Measurements from ENCODE around the gene HECW1.

Gene HECW1

GRCh38 chr7:43431020-43431595 is 318.7 kb downstream of the HECW1 start:
- DNase-seq (ENCODE audit: low read depth, low spot score) = no peak

GRCh38 chr7:43433639-43434038 is 321.2 kb downstream of the HECW1 start:
- DNase-seq (ENCODE audit: low read depth, low spot score) = no peak

- no peak for DNase-seq (ENCODE audit: low read depth, low spot score)
Measured at GRCh38 chr7:43437001-43437400, 324.6 kb downstream of the HECW1 start.

- DNase-seq (ENCODE audit: low read depth, low spot score) = no peak
Measured at GRCh38 chr7:43438897-43439479, 326.5 kb downstream of the HECW1 start.

- no peak for DNase-seq (ENCODE audit: low read depth, low spot score)
Measured at GRCh38 chr7:43439631-43440401, 327.4 kb downstream of the HECW1 start.

- DNase-seq (ENCODE audit: low read depth, low spot score) = no peak
Measured at GRCh38 chr7:43441231-43442130, 329.0 kb downstream of the HECW1 start.

- no peak for DNase-seq (ENCODE audit: low read depth, low spot score)
Measured at GRCh38 chr7:43443381-43443780, 330.9 kb downstream of the HECW1 start.

- DNase-seq (ENCODE audit: low read depth, low spot score) = no peak
Measured at GRCh38 chr7:43444711-43445578, 332.5 kb downstream of the HECW1 start.

- DNase-seq (ENCODE audit: low read depth, low spot score) = no peak
Measured at GRCh38 chr7:43449577-43449976, 337.1 kb downstream of the HECW1 start.

- no peak for DNase-seq (ENCODE audit: low read depth, low spot score)
Measured at GRCh38 chr7:43450894-43451293, 338.4 kb downstream of the HECW1 start.

GRCh38 chr7:43454936-43455518 is 342.6 kb downstream of the HECW1 start:
- DNase-seq (ENCODE audit: low read depth, low spot score) = no peak

- no peak for DNase-seq (ENCODE audit: low read depth, low spot score)
Measured at GRCh38 chr7:43456200-43456599, 343.8 kb downstream of the HECW1 start.

GRCh38 chr7:43458330-43459018 is 346.0 kb downstream of the HECW1 start:
- no peak for DNase-seq (ENCODE audit: low read depth, low spot score)

- no peak for DNase-seq (ENCODE audit: low read depth, low spot score)
Measured at GRCh38 chr7:43459019-43459337, 346.5 kb downstream of the HECW1 start.

GRCh38 chr7:43460733-43461348 is 348.4 kb downstream of the HECW1 start:
- no peak for DNase-seq (ENCODE audit: low read depth, low spot score)

GRCh38 chr7:43461349-43462024 is 349.0 kb downstream of the HECW1 start:
- no peak for DNase-seq (ENCODE audit: low read depth, low spot score)

GRCh38 chr7:43462836-43463235 is 350.4 kb downstream of the HECW1 start:
- DNase-seq (ENCODE audit: low read depth, low spot score) = no peak

- DNase-seq (ENCODE audit: low read depth, low spot score) = no peak
Measured at GRCh38 chr7:43463401-43463980, 351.0 kb downstream of the HECW1 start.
